Ecto neural progenitor cell (in vitro differentiated cells): Measurements from ENCODE around the gene PHKB.
"Not testable (repeated sequence)": the region's sequence is repeated elsewhere in the genome, so short reads cannot be mapped to it uniquely, and the experiment has no call there.

ENCODE experiments used
- DNase-seq: peaks from one replicate; pipeline ENCODE4 v3.0.0-alpha.2; 2018; ENCODE audit warnings: low spot score

The PHKB gene

DNA sequence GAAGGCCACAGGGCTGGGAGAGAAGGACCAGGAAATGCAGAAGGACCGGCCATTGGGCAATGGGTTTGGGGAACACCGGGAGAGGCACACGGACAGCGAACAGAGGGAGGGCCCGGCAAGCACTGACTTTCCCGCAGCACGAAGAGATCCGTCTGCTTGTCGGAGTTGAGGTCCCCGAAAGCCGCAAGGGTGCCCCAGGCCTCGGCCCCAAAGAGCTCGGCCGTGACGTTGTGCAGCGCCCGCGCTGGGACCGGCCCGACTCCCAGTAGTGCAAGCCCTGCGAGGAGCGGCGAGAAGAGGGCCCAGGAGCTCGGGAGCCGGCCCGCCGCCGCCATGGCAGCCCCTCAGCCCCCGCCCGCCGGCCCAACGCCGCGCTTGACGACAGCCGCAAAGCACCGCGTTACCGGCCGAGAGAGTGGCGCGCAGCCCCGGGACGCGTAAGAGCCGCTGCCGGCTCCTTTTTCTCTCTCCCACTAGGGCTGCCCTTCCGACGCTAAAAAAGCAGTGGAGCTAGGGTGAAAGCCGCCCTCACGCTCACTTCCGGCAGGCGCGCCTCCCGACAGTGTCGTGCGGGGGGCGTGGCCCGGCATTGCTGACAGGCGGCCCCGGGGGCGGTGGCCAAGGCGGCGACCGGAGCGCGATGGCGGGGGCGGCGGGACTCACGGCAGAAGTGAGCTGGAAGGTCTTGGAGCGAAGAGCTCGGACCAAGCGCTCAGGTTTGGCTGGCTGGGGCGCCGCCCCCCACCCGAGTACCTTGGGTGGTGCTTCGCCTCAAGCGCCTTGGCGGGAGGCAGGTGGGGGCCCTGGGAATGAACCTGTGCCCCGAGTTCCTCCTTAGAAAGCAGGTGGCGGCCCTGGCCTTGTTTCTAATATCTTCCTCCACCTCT lies at the start of gene PHKB, which contains the start of gene ITFG1:
Gene PHKB (plus strand): TSS at position 621 of the 887 bp plus-strand sequence. CDS start 20 bp downstream, at position 641.
Gene ITFG1 (minus strand): TSS at position 353 of the 887 bp plus-strand sequence. CDS start 18 bp downstream, at position 335.
- DNase-seq: peak; percentile 96

DNA sequence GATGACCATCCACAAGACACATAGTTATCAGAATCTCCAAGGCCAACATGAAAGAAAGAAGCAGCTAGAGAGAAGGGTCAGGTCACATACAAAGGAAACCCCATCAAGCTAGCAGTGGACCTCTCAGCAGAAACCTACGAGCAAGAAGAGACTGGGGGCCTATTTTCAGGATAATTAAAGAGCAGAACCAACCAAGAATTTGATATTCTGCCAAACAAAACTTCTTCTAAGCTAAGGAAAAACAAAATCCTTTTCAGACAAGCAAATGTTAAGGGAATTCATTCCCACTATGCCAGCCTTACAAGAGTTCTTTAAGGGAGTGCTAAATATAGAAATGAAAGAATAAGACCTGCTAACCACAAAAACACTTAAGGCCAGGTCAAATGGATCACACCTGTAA lies 48.1 kb upstream of the PHKB start:
- no peak for DNase-seq

DNA sequence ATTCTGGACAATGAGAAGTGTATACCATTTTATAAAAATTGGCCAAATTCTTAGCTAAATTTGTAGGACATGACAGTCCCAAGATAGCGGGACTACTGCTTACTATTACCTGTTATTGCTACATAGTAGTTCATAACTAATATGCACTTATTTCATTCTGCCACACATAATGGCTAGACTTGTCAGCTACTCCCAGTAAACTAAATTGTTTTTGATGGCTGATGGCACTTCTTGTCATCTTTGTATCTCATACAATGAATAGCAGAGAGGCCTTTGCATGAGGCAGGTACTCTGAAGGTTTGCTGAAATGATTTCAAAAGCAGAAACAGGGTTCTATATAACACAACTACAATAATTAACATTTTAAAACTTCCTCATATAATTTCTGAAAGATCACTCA lies 44.3 kb upstream of the PHKB start:
- no peak for DNase-seq

DNA sequence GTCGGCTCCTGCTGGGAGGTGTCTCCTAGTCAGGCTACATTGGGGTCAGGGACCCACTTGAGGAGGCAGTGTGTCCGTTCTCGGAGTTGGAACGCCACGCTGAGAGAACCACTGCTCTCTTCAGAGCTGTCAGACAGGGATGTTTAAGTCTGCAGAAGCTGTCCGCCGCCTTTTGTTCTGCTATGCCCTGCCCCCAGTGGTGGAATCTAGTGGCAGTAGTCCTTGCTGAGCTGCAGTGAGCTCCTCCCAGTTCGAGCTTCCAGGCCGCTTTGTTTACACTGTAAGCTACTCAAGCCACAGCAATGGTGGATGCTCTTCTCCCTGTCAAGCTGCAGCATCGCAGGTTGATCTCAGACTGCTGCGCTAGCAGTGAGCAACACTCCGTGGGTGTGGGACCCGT lies 36.3 kb upstream of the PHKB start:
- peak; percentile 59 for DNase-seq

DNA sequence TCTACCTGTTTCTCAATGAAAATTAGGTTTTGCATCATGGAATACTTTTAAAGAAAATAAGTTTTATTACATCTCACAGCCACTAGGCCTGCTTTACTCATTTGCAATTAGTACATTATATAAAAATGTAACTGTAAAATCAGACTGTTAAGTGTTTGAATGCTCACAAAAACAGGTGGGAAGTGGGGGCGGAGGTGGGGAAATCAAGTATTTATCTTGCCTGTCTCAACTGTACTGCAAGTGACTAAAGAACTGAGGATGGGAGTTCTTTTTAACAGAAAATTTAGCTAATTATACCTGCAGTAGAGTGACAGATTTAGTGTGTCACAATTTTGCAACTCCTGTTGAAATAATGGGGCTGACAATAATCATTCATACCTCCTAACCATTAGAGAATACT lies 34.3 kb upstream of the PHKB start:
- DNase-seq: no peak

DNA sequence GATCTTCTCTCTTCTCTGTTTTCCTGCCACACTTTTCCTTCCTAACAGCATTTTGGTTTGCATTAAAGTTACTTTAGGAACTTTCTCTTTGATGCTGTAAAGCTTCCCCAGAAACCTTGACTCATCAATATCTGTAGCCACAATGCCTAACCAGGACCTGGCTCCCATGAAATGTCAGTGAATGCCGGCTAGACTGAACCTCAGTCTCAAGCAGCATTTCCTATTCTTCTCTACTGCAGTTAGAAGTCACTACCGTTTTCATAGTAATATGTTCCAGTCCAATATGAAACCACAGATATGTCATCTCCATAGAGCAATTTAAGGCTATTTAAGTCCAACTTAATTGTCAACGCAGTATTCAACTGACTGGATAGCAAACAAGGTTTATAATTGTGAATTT lies 29.2 kb upstream of the PHKB start:
- DNase-seq: no peak

DNA sequence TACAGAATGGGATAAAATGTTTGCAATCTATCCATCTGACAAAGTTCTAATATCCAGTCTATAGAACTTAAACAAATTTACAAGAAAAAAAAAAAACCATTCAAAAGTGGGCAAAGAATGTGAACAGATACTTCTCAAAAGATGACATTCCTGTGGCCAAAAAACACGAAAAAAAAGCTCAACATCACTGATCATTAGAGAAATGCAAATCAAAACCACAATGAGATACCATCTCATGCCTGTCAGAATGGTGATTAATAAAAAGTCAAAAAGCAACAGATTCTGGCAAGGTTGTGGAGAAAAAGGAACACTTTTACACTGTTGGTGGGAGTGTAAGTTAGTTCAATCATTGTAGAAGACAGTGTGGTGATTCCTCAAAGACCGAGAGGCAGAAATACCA lies 26.9 kb upstream of the PHKB start:
- DNase-seq: not testable (repeated sequence)

DNA sequence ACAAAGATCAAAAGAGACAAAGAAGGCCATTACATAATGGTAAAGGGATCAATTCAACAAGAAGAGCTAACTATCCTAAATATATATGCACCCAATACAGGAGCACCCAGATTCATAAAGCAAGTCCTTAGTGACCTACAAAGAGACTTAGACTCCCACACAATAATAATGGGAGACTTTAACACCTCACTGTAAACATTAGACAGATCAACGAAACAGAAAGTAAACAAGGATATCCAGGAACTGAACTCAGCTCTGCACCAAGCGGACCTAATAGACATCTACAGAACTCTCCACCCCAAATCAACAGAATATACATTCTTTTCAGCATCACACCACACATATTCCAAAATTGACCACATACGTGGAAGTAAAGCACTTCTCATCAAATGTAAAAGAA lies 21.1 kb upstream of the PHKB start:
- DNase-seq: not testable (repeated sequence)

DNA sequence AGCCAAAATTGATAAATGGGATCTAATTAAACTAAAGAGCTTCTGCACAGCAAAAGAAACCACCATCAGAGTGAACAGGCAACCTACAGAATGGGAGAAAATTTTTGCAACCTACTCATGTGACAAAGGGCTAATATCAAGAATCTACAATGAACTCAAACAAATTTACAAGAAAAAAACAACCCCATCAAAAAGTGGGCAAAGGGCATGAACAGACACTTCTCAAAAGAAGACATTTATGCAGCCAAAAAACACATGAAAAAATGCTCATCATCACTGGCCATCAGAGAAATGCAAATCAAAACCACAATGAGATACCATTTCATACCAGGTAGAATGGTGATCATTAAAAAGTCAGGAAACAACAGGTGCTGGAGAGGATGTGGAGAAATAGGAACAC lies 18.2 kb upstream of the PHKB start:
- not testable (repeated sequence) for DNase-seq

DNA sequence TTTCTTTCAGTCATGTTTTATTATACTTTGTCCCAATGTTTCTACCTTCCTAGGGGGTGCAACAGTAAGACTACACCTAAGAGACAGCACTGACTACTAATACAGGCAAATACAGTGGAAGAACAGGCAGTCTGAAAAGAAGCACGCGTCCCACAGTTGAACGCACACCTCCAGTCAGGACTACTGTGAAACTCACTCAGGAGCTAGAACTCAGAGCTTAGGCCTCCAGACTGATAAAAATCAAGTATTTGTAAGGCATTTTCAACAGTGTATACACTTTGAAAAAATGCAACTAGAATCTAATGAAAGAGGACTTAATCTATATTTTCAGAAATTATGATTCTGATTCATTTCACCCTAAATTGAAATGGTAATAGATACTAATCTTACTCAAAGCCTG lies 14.7 kb upstream of the PHKB start:
- no peak for DNase-seq

DNA sequence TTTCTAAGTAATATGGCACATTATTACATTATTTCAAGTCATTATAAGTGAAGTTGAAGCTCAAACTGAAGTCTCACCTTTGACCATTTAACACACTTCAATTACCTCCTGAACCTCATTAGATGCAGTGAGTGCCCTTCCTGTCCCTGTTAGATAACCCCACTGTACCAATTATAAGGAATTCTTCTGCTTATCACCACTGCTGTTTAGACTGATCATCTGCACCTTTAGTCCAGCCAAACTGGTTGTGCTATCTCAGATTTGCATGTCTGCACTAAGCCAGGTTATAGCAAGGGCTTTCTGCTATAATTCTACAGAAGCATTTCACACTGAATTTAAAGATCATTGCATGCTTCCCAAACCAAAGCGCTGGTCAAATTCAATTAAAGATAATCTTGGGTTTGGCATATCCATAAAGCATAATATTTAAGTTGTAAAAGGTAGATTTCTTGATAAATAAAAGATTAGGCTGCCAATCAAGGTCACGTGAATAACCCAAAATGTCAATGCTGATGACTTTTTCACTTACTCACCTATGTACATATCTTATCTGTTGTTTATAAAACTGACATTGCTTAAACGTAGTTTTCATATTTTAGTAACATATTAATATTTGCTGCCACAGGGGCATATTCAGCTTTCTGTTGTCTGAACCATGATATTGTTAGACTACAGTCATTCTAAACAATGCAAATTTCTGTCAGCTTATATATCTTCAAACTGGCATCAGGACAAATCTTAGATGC lies 12.1 kb upstream of the PHKB start:
- no peak for DNase-seq

DNA sequence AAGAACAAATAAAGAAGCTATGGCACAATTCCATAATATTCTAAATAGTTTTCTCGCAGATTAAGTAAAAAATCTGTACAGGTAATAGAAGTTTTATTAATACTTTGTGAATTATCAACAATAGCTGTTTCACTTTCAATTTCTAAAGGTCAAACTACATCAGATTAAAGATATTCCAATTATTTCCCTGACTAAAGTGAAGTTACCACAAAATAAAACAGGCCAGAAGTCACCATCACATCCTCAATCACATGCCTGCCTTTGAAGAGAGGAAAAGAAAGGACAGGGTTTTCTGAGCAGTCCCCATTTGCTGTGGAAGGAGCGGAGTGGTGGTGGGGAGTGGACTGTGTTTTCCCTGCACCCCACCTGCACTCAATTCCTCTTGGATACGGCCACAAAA lies 11.3 kb upstream of the PHKB start:
- DNase-seq: no peak

DNA sequence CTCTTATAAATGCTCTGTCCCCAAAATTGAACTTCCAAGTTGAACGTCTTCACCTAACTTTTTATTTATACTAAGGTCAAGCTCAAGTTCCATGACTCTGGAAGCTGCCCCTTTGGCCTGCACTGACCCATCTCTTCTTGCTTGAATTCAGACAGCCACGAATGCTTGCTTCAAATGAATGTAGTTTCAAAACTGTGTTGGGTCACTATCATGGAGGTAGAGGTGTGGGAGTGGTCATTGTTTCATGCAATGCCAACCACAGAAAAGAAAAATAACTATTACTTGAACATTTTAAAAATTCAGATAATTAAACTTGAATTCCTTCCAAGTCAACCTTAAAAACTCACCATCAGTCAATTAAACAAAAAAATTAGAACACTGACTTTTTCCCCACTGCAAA lies 2.8 kb upstream of the PHKB start:
- no peak for DNase-seq

DNA sequence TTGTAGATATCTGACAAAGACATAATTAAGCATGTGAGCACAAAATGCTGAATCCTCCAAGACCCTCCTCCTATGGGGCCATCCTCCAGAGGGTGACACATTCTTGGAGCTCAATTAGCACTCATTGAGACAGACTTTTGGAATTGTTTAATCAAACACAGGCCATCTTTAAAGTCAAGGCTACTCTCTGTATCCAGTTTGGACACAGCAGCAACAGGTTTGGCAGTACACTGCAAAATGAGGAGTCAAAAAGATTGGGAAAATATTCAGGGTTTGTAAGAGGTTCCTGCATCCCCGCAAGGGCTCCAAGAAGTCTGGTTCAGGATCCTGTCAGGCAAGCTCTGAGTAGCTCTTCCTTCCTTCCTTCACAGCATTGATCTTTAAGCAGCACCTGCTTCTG lies 1.5 kb upstream of the PHKB start:
- DNase-seq: no peak

DNA sequence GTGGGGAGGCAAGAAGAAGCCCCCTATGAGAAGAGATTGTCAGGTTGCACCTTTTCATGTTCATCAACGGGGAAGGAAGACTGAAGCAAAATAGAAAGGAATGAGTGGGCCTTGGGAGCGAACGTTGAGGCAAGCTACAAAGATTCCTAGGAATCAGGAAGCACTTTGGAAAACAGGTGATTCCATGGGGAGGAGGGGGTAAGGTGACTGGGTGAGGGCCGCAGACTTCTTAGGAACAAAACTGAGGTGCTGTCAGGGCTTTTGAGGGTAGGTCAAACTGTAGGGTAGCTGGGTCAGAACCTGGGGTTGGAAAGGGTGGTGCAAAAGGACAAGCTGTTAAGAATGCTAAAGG lies 796 bp upstream of the PHKB start:
- no peak for DNase-seq

DNA sequence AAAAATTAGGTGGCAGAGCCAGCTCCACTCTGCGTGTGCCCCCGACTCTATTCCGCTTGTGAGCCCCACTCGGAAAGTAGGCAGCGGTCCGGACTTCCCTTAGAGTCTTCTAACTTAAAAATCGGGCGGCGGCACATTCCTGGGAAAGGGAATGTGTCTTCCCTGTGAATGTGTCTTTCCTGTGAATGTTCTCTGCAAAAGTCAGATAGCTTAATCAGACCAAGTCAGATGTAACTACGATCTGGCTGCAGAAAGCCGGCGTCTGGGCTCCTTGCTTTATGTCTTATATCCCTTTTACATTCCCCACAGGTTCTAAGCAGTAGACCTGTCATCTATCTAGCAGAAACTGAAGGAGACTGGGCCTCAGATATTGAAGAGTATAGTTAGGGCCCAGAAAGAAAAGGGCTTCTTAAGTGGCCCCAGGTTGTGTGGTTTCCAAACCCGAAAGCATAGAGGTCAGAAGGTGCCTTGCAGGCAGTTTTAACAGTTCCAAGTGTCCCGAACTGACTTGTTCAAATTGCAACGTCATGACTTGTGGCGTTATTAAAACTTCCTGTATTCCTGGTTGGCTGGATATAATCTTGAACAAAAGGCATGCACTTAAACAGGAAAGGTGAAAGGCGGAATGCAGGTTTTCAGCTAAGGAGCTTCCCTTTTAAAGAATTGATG lies 601 bp downstream of the PHKB start:
- DNase-seq: no peak

DNA sequence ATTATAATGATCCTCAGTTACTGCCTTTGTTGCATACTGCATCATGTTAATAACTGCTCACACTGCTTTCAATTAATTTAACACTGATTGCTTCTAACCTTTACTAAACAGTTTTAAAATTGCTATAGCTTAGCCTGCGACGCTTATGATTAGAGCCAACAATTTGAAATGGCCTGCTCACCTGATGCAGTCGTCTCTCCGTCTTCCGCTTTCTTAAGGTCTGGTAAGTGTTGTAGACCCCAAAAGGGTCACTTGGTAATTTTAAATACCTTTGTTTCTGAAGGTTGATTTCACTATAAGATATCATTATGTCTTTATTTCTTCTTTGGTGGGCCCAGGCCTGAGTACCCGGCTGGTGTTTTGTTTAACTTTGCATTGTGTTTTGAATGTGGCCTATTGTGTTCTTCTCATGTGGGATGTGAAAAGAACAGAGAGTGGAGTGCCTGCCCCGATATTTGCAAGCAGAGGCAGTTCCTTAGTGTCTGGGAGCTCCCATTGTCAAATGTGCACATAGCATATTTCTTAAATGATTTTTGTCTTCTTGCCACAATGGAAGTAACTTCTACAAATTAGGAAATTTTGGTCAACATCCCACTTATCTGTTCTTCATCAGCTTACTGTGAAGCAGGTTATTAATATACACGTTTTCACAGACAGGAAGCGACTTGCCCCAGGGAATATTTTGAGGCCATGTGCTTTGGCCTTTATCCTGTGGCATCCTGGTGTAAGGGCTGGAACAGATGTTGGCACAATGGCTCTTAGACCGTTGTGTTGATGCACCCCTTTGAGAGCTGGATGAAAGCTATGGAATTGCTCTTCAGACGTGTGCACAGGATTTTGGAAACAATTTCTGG lies 2.9 kb downstream of the PHKB start:
- no peak for DNase-seq

DNA sequence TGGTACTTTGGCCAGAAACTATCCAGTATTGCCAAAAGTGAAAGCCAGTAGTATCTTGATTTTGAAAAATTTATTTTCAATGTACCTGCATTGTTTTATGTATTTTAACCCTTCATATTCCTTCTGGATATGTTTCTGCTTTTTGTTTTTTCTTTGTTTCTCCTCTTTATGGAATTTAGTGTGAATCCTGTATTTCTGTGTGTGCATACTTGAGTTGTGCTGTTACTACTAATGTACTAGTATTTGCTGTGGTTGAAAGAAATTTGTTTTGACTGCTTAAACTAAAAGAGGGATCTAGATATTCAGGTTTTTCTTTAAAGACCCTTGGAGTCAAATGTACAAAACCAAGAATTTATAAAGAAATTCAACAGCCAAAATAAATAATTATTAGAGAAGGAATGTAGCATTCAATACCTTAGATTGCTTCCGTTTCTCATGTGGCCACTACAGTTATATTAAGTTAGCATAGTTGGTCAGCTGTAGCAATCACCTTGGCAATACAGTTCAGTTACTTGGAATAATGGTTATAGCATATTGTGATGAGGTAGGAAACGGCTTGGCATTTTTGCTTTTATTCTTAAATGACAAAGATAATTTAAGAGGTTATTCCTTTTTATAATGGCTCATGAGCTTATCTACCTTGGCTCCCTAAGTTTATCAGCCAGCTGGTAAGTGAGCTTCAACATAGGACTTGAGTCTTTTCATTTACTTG lies 4.9 kb downstream of the PHKB start:
- no peak for DNase-seq

DNA sequence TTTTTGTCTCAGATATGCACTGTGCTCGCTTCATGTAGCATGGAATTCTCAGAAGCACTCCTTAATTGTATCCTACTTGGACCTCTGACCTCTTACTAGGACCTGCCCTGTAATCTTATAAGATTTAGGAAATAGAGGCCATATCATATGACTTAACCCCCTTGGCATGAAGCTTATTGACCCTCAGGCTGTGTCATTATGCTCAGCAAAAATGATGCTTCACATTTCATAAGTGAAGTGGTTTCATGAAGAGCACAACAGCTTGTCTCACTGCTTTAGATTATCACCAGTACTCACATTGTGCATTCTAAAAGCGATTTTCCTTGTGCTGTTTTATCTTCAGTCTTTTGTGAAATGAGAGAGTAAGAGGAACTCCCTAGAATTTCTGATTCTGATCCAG lies 6.4 kb downstream of the PHKB start:
- no peak for DNase-seq

DNA sequence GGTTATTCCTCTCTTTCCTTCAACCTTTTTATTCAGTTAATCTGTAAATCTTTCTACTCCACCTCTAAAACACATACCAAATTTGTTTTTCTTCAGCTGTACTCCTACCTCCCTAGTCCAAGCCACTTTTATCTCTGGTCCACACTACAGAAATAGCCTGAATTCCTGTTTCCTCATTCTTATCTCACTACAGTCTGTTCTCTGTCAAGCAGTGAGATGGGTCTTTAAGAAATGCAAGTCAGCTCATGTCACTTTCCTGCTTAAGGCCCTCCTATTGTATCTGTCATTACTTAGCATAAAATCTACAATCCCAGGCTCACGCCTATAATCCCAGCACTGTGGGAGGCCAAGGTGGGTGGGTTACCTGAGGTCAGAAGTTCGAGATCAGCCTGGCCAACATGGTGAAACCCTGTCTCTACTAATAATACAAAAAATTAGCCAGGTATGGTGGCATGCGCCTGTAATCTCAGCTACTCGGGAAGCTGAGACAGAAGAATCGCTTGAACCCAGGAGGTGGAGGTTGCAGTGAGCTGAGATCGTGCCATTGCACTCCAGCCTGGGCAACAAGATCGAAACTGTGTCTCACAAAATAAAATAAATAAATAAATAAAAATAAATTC lies 7.0 kb downstream of the PHKB start:
- not testable (repeated sequence) for DNase-seq

DNA sequence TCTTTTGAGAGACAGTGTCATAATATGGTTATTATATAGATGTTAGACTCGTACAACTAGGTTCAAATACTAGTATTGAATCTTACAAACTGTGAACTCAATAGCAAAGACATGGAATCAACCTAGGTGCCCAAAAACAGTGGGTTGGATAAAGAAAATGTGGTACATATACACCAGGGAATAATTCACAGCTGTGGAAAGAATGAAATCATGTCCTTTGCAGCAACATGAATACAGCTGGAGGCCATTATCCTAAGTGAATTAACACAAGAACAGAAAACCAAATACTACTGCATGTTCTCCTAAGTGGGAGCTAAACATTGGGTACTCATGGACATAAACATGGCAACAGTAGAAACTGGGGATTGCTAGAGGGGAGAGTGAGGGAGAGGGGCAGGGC lies 8.1 kb downstream of the PHKB start:
- DNase-seq: no peak
